Gastrocnemius medialis (tissue), 4 donors: Measurements from ENCODE around the gene FARS2. TPM values are rescaled to one million over a fixed set of nuclear protein-coding genes. Genes with fewer than 3 reads are reported as not detected.

Experiments
- ATAC-seq, 2 donors: fragments of 150-250 bp; one replicate each; pipeline ENCODE4 v1.9.1; 2016
- DNase-seq, 2 donors: peaks; one replicate each; pipeline ENCODE4 v3.0.0-alpha.2; 2019
- H3K27ac ChIP-seq, 4 donors: fragments of 200-600 bp; sonication (generic); 1 replicate in 1 of 4; 2 replicates in 3 of 4; pipeline ENCODE4 v1.5.1; 2016 to 2018; ENCODE audit warnings: mild to moderate bottlenecking in 2 of 4, moderate library complexity in 1 of 4
- H3K27me3 ChIP-seq, 3 donors: fragments of 200-600 bp; sonication (generic) in 2 of 3; 1 replicate in 1 of 3; 2 replicates in 2 of 3; pipeline versions ENCODE4 v1.5.1 to v1.6.0; 2016 to 2019; ENCODE audit warnings: mild to moderate bottlenecking in 1 of 3, moderate library complexity in 1 of 3
- H3K36me3 ChIP-seq, 2 donors: fragments of 200-600 bp; sonication (generic) in 1 of 2; one replicate each; pipeline ENCODE4 v1.5.1; 2017 to 2018
- H3K4me1 ChIP-seq, 2 donors: fragments of 200-600 bp; sonication (generic) in 1 of 2; one replicate each; pipeline ENCODE4 v1.5.1; 2016 to 2017; ENCODE audit warnings: mild to moderate bottlenecking in 2 of 2
- H3K4me3 ChIP-seq, 4 donors: fragments of 200-600 bp; sonication (generic) in 3 of 4; 1 replicate in 1 of 4; 2 replicates in 3 of 4; pipeline ENCODE4 v1.5.1; 2016 to 2019; ENCODE audit warnings: mild to moderate bottlenecking in 2 of 4
- H3K9me3 ChIP-seq, 3 donors: fragments of 200-600 bp; sonication (generic) in 2 of 3; 1 replicate in 1 of 3; 2 replicates in 2 of 3; pipeline ENCODE4 v1.5.1; 2016 to 2019
- CTCF ChIP-seq, 5 experiments: fragments of 450-650 bp in 3 of 5; fragments of 200-600 bp in 2 of 5; sonication (generic) in 2 of 5; IDR thresholded peaks in 4 of 5; conservative IDR thresholded peaks in 1 of 5; 1 replicate in 4 of 5; 2 replicates in 1 of 5; pipeline ENCODE4 v1.5.1; 2016 to 2019; ENCODE audit warnings: antibody characterized with exemption in 5 of 5, mild to moderate bottlenecking in 3 of 5, moderate library complexity in 3 of 5
- POLR2A ChIP-seq, 2 donors: fragments of 450-650 bp; IDR thresholded peaks; one replicate each; pipeline ENCODE4 v1.6.1; 2017; ENCODE audit warnings: antibody characterized with exemption in 2 of 2, mild to moderate bottlenecking in 2 of 2, moderate library complexity in 2 of 2
- in situ Hi-C, 4 donors: fragments of 200-750 bp; cut with MboI; loops; one replicate each; pipeline versions ENCODE4 v1.15.0 to v1.8.0; 2017; ENCODE audit warnings: low sequenced_read_pairs in 4 of 4
- intact Hi-C: fragments of 100-400 bp; cut with DNase I; formaldehyde crosslinking; loops from one replicate; pipeline ENCODE4 v1.15.1; 2023; ENCODE audit warnings: low total_unique reads
- total RNA-seq, 4 donors: library from RNA; depleted of rRNA; stranded (reverse); fragments of >200 nt; gene quantifications; one replicate each; pipeline versions ENCODE4 v1.1.0 to v1.2.3, GENCODE V29; 2016

FARS2 gene
- total RNA-seq, 4 donors from 2014 or later, result 13.6 to 24.0 (median 15.8) TPM

- TF ChIP-seq POLR2A (IDR thresholded peaks at IDR 0.05), result no peak
- no peak for TF ChIP-seq CTCF (IDR thresholded peaks at IDR 0.05 in 4 of 5, conservative IDR thresholded peaks at IDR 0.05 in 1 of 5)
- in situ Hi-C loops, result no loop called here
Observed at GRCh38 chr6:5811997-5812396, 550.7 kb downstream of the FARS2 start.

GRCh38 chr6:5813625-5814027 is 552.3 kb downstream of the FARS2 start:
- no peaks in the 10 kb centered on the region for H3K27me3 ChIP-seq

More at GRCh38 chr6:5811997-5812396, 550.7 kb downstream of the FARS2 start:
- Histone ChIP-seq H3K9me3 (no peaks in the 10 kb centered on the region), H3K36me3 (no peaks in the 10 kb centered on the region), H3K4me3 (no peak overlapping the region), H3K27me3 (no peaks in the 10 kb centered on the region), H3K4me1 (no peaks in the 10 kb centered on the region), H3K27ac (no peak overlapping the region)
- ATAC-seq, result no peak
- intact Hi-C loops, result no loop called here
- no peak for DNase-seq

DNA sequence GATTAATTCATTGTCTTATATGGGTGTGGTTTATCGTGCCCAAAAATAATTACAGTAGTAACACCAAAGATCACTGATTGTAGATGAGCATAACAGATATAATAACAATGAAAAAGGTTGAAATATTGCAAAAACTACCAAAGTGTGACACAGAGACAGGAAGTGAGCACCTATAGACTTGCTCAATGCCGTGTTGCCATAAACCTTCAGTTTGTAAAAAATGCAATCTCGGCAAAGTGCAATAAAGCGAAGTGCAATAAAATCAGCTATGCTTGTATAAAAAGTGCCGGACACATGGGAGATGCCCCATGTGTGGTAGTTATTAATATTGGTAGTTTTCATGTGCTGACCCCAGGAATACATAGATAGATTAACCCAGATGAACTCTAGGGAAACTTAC is 552.8 kb downstream of the FARS2 start:
- TF ChIP-seq POLR2A (IDR thresholded peaks at IDR 0.05) (no peak), CTCF (IDR thresholded peaks at IDR 0.05 in 4 of 5, conservative IDR thresholded peaks at IDR 0.05 in 1 of 5) (no peak)

More at GRCh38 chr6:5813625-5814027, 552.3 kb downstream of the FARS2 start:
- DNase-seq, result no peak
- Histone ChIP-seq H3K27ac (no peak overlapping the region), H3K36me3 (no peaks in the 10 kb centered on the region), H3K4me3 (no peak overlapping the region), H3K9me3 (no peaks in the 10 kb centered on the region), H3K4me1 (no peaks in the 10 kb centered on the region)
- in situ Hi-C loops, result no loop called here
- no peak for TF ChIP-seq POLR2A (IDR thresholded peaks at IDR 0.05)
- TF ChIP-seq CTCF (IDR thresholded peaks at IDR 0.05 in 4 of 5, conservative IDR thresholded peaks at IDR 0.05 in 1 of 5), result no peak
- ATAC-seq, result no peak
- intact Hi-C loops, result no loop called here

GRCh38 chr6:5814901-5815300 is 553.6 kb downstream of the FARS2 start:
- intact Hi-C loops (no loop called here), in situ Hi-C loops (no loop called here)
- no peaks in the 10 kb centered on the region for H3K4me1 ChIP-seq
- no peak for DNase-seq
- TF ChIP-seq CTCF (IDR thresholded peaks at IDR 0.05 in 4 of 5, conservative IDR thresholded peaks at IDR 0.05 in 1 of 5), result no peak
- no peak for TF ChIP-seq POLR2A (IDR thresholded peaks at IDR 0.05)
- H3K27ac ChIP-seq, result no peak overlapping the region
- no peaks in the 10 kb centered on the region for H3K9me3 ChIP-seq
- H3K27me3 ChIP-seq, result no peaks in the 10 kb centered on the region
- no peak overlapping the region for H3K4me3 ChIP-seq
- ATAC-seq, result no peak
- no peaks in the 10 kb centered on the region for H3K36me3 ChIP-seq

More for the DNA sequence above, 552.8 kb downstream of the FARS2 start:
- H3K27me3 ChIP-seq, result no peaks in the 10 kb centered on the region
- in situ Hi-C loops, result no loop called here
- H3K9me3 ChIP-seq, result no peaks in the 10 kb centered on the region
- no peak overlapping the region for H3K4me3 ChIP-seq
- H3K36me3 ChIP-seq, result no peaks in the 10 kb centered on the region
- intact Hi-C loops, result no loop called here
- H3K27ac ChIP-seq, result no peak overlapping the region
- DNase-seq (no peak), ATAC-seq (no peak)
- no peaks in the 10 kb centered on the region for H3K4me1 ChIP-seq

- in situ Hi-C loops (no loop called here), intact Hi-C loops (no loop called here)
- Histone ChIP-seq H3K27ac (no peak overlapping the region), H3K4me3 (no peak overlapping the region), H3K27me3 (no peaks in the 10 kb centered on the region), H3K4me1 (no peaks in the 10 kb centered on the region), H3K36me3 (no peaks in the 10 kb centered on the region), H3K9me3 (no peaks in the 10 kb centered on the region)
- no peak for TF ChIP-seq POLR2A (IDR thresholded peaks at IDR 0.05)
- no peak for TF ChIP-seq CTCF (IDR thresholded peaks at IDR 0.05 in 4 of 5, conservative IDR thresholded peaks at IDR 0.05 in 1 of 5)
- DNase-seq (no peak), ATAC-seq (no peak)
Observed at GRCh38 chr6:5817869-5818268, 556.6 kb downstream of the FARS2 start.
